OCI-LY3 (cell line): Measurements from ENCODE around the gene TMX4.

Experiments used
- H2AFZ ChIP-seq: fragments of 200-600, 300-600 bp; shearing (Covaris generic); 2 replicates; pipeline ENCODE4 v1.6.0; 2014; ENCODE audit warnings: antibody characterized with exemption, low read depth, low read length
- H3K27ac ChIP-seq: fragments of 200-600, 300-600 bp; sonication (generic); 2 replicates; pipeline ENCODE4 v1.5.1; 2014; ENCODE audit warnings: mild to moderate bottlenecking, low read length, moderate library complexity, mixed read lengths
- H3K27me3 ChIP-seq: fragments of 200-600, 300-600 bp; sonication (generic); 2 replicates; pipeline ENCODE4 v1.6.1; 2014; ENCODE audit warnings: low read depth, low read length, mixed read lengths
- H3K36me3 ChIP-seq: fragments of 200-600, 300-600 bp; sonication (generic); replicated peaks from 2 replicates; pipeline ENCODE3; 2014; ENCODE audit warnings: low read depth, low read length, mixed read lengths
- H3K4me1 ChIP-seq: fragments of 300-600, 200-600 bp; sonication (generic); 2 replicates; pipeline ENCODE4 v1.6.1; 2014; ENCODE audit warnings: low read length, mixed read lengths
- H3K4me2 ChIP-seq: fragments of 200-600, 300-600 bp; sonication (generic); 2 replicates; pipeline ENCODE4 v1.6.1; 2014; ENCODE audit warnings: low read length, mixed read lengths
- H3K4me3 ChIP-seq: fragments of 300-600, 200-600 bp; sonication (generic); 2 replicates; pipeline ENCODE4 v1.5.1; 2014; ENCODE audit warnings: antibody characterized with exemption, mild to moderate bottlenecking, low read length, moderate library complexity
- H3K79me2 ChIP-seq: fragments of 300-600, 200-600 bp; shearing (Covaris generic); 2 replicates; pipeline ENCODE4 v1.6.1; 2014; ENCODE audit warnings: mild to moderate bottlenecking, low read length, mixed read lengths
- H3K9ac ChIP-seq: fragments of 300-600, 200-600 bp; shearing (Covaris generic); 2 replicates; pipeline ENCODE4 v1.6.0; 2014; ENCODE audit warnings: mild to moderate bottlenecking, low read length, moderate library complexity
- H3K9me3 ChIP-seq: fragments of 200-600, 300-600 bp; shearing (Covaris generic); 2 replicates; pipeline ENCODE4 v1.6.1; 2014; ENCODE audit warnings: low read length, mixed read lengths; ENCODE audit not compliant: insufficient read depth
- H4K20me1 ChIP-seq: fragments of 200-600, 300-600 bp; sonication (generic); 2 replicates; pipeline ENCODE4 v1.6.1; 2016; ENCODE audit warnings: low read length, mixed read lengths; ENCODE audit not compliant: insufficient read depth
- EZH2phosphoT487 ChIP-seq: fragments of 200-600 bp; shearing (Covaris generic); IDR thresholded peaks from 2 replicates; pipeline ENCODE4 v1.6.1; 2018; ENCODE audit warnings: antibody characterized with exemption, mixed run types, low read depth
- TF ChIP-seq, protein P1 (sequence below): fragments of 200-600, 300-600 bp; sonication (generic); IDR thresholded peaks from 2 replicates; pipeline ENCODE4 v1.5.1; 2014; ENCODE audit warnings: antibody characterized with exemption, low read length, low read depth

Gene TMX4

DNA sequence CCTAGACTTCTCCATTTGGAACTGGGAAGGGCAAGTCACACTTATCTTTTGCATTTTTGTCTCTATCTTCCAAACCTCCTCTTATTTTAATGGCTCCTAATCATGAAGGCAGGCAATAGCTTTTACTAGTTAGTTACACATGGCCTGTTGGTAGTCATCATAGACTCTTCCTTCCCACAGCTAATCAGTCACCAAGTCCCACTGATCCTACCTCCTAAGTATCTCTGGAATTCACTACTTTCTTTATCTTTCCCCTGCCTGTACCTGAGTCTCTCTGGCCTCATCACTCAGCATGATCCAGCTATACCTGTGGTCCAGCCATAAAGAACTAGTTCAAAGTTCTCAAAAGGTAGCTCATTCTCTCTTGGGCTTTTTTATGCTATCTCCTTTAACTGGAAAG, 18.8 kb downstream of the TMX4 start:
- Histone ChIP-seq H3K4me3 (no peak overlapping the region), H4K20me1 (no peaks in the 10 kb centered on the region), H3K4me1 (no peaks in the 10 kb centered on the region), H3K36me3 (peaks cover 6% of the 10 kb centered on the region), H3K27me3 (no peaks in the 10 kb centered on the region), H3K9ac (no peak overlapping the region), H3K79me2 (no peaks in the 10 kb centered on the region), H3K4me2 (no peak overlapping the region), H3K9me3 (no peaks in the 10 kb centered on the region), H3K27ac (no peak overlapping the region), H2AFZ (no peak overlapping the region)
- TF ChIP-seq EZH2phosphoT487: no peak
- TF ChIP-seq, protein P1, sequence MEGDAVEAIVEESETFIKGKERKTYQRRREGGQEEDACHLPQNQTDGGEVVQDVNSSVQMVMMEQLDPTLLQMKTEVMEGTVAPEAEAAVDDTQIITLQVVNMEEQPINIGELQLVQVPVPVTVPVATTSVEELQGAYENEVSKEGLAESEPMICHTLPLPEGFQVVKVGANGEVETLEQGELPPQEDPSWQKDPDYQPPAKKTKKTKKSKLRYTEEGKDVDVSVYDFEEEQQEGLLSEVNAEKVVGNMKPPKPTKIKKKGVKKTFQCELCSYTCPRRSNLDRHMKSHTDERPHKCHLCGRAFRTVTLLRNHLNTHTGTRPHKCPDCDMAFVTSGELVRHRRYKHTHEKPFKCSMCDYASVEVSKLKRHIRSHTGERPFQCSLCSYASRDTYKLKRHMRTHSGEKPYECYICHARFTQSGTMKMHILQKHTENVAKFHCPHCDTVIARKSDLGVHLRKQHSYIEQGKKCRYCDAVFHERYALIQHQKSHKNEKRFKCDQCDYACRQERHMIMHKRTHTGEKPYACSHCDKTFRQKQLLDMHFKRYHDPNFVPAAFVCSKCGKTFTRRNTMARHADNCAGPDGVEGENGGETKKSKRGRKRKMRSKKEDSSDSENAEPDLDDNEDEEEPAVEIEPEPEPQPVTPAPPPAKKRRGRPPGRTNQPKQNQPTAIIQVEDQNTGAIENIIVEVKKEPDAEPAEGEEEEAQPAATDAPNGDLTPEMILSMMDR: no peak

DNA sequence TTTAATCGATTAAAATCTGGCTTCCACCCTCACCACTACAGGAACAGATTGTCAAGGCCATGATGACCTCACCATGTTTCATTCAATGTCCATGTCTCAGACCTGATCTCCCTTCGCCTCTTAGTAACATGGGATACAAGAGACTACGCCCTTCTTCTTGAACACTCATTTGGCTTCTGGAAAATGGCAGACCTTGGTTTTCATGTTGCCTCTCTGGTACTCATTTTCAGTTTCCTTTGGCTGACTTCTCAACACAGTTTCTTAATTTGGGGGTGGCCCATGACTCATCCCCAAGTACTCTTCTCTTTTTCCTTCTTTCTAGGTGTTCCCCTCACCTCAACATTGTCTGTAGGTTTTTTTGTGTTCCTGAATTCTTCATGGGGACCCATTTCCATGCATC, 22.7 kb downstream of the TMX4 start:
- H3K9ac ChIP-seq: no peak overlapping the region
- no peaks in the 10 kb centered on the region for H3K27me3 ChIP-seq
- H3K4me3 ChIP-seq: no peak overlapping the region
- no peak overlapping the region for H3K27ac ChIP-seq
- H4K20me1 ChIP-seq: no peaks in the 10 kb centered on the region
- no peak for TF ChIP-seq EZH2phosphoT487
- TF ChIP-seq, protein P1: no peak
- no peaks in the 10 kb centered on the region for H3K4me1 ChIP-seq
- no peak overlapping the region for H2AFZ ChIP-seq
- H3K9me3 ChIP-seq: no peaks in the 10 kb centered on the region
- no peaks in the 10 kb centered on the region for H3K79me2 ChIP-seq
- H3K36me3 ChIP-seq: peaks cover 6% of the 10 kb centered on the region
- H3K4me2 ChIP-seq: no peak overlapping the region

DNA sequence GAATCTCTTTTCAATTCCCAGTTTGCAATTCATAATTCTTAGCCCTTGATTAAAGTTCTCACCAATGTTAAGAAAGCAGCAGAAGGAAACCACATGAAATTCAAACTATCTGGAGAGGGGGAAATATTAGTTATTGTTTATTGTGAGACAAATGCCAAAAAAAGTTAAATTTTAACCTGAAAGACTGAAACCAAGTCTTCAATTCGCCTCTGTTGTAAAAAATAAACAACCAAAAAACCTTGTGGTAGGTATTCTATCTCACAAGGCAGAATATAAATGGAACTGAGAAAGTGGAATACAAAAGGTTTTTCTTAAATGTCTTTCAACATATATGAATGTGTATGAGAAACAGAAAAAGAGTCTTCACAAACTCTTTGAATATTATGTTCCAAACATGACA, 24.8 kb downstream of the TMX4 start:
- TF ChIP-seq EZH2phosphoT487: no peak
- TF ChIP-seq, protein P1: no peak
- Histone ChIP-seq H2AFZ (no peak overlapping the region), H3K9me3 (no peaks in the 10 kb centered on the region), H3K4me2 (no peak overlapping the region), H3K27me3 (no peaks in the 10 kb centered on the region), H3K79me2 (no peaks in the 10 kb centered on the region), H3K27ac (no peak overlapping the region), H4K20me1 (no peaks in the 10 kb centered on the region), H3K4me3 (no peak overlapping the region), H3K4me1 (no peaks in the 10 kb centered on the region), H3K36me3 (peaks cover 6% of the 10 kb centered on the region), H3K9ac (no peak overlapping the region)

DNA sequence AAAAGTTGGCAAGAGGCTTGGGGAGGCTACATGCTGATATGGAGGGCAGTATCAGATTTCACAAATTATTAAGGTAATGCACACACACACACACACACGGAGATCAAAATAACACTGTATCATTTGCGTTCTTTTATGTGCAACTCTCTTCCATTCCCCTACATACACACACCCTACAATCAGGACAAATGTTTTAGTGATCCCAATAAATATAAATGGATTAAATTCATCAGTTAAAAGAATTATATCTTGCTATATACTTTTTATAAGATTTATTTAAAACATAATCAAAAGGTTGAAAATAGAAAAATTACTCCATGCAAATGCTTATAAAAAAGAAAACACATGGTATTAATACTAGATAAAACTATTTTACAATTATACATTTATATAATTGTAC, 25.9 kb downstream of the TMX4 start:
- Histone ChIP-seq H3K4me3 (no peak overlapping the region), H3K9ac (no peak overlapping the region), H3K27ac (no peak overlapping the region), H3K79me2 (no peaks in the 10 kb centered on the region), H3K27me3 (no peaks in the 10 kb centered on the region), H3K4me1 (no peaks in the 10 kb centered on the region), H4K20me1 (no peaks in the 10 kb centered on the region), H3K9me3 (no peaks in the 10 kb centered on the region), H2AFZ (no peak overlapping the region), H3K4me2 (no peak overlapping the region), H3K36me3 (peaks cover 6% of the 10 kb centered on the region)
- TF ChIP-seq, protein P1: no peak
- TF ChIP-seq EZH2phosphoT487: no peak
